Endodermal cell (in vitro differentiated cells): ENCODE results near the gene PTHLH. TPM values are rescaled to one million over a fixed set of nuclear protein-coding genes. Genes with fewer than 3 reads are reported as not detected.

Source experiments
- DNase-seq: peaks from one replicate; pipeline ENCODE4 v3.0.0-alpha.2; 2017
- H3K27ac ChIP-seq: 2 replicates; pipeline ENCODE4 v1.5.1; 2013; ENCODE audit warnings: mild to moderate bottlenecking, low read depth, low read length, moderate library complexity
- H3K27me3 ChIP-seq: 2 replicates; pipeline ENCODE4 v1.6.1; 2013; ENCODE audit warnings: mild to moderate bottlenecking, low read length, moderate library complexity; ENCODE audit not compliant: insufficient read depth, control insufficient read depth, poor library complexity, severe bottlenecking
- H3K36me3 ChIP-seq: 2 replicates; pipeline ENCODE4 v1.7.0; 2013; ENCODE audit warnings: mild to moderate bottlenecking, low read length, moderate library complexity; ENCODE audit not compliant: control insufficient read depth, insufficient read depth
- H3K4me1 ChIP-seq: one replicate; pipeline ENCODE4 v1.7.0; 2013; ENCODE audit warnings: low read length; ENCODE audit not compliant: control insufficient read depth, insufficient read depth
- H3K4me3 ChIP-seq: 2 replicates; pipeline ENCODE4 v1.5.1; 2013; ENCODE audit warnings: mild to moderate bottlenecking, low read length, moderate library complexity
- H3K9ac ChIP-seq: 2 replicates; pipeline ENCODE4 v1.6.1; 2013; ENCODE audit warnings: mild to moderate bottlenecking, low read length, moderate library complexity; ENCODE audit not compliant: poor library complexity, severe bottlenecking; ENCODE audit errors: extremely low read depth
- H3K9me3 ChIP-seq: 2 replicates; pipeline ENCODE4 v1.6.1; 2013; ENCODE audit warnings: mild to moderate bottlenecking, low read length, moderate library complexity; ENCODE audit not compliant: control insufficient read depth
- H3K27ac Mint-ChIP-seq: 2 replicates; pipeline ENCODE4 v1.8.0; 2020; ENCODE audit warnings: mixed read lengths
- H3K27me3 Mint-ChIP-seq: 2 replicates; pipeline ENCODE4 v1.8.0; 2021; ENCODE audit warnings: mild to moderate bottlenecking, mixed read lengths; ENCODE audit not compliant: insufficient read depth
- H3K36me3 Mint-ChIP-seq: 2 replicates; pipeline ENCODE4 v1.8.0; 2020; ENCODE audit warnings: low read depth, mixed read lengths
- H3K4me1 Mint-ChIP-seq: 2 replicates; pipeline ENCODE4 v1.8.0; 2020; ENCODE audit warnings: mixed read lengths
- H3K4me3 Mint-ChIP-seq: 2 replicates; pipeline ENCODE4 v1.8.0; 2020; ENCODE audit warnings: mild to moderate bottlenecking, moderate library complexity, mixed read lengths
- H3K9me3 Mint-ChIP-seq: 2 replicates; pipeline ENCODE4 v1.8.0; 2020; ENCODE audit warnings: mild to moderate bottlenecking, mixed read lengths
- WGBS, 2 experiments: methylation state at CpG; one replicate each; pipeline versions ENCODE4 v1.1.5 to v1.1.7; 2013; ENCODE audit warnings: missing lambda C conversion rate in 2 of 2, mixed read lengths in 1 of 2; ENCODE audit not compliant: insufficient coverage in 1 of 2, insufficient read length in 1 of 2; 5-methylcytosine and 5-hydroxymethylcytosine counted together
- total RNA-seq, 2 donors: library from RNA; stranded (reverse); fragmentation: NEBNext Ultra II Directional in 1 of 2; extraction: Animal tissue kit (Norgen Biotek cat#: 25700) in 1 of 2; gene quantifications; 2 replicates in 1 of 2; 3 replicates in 1 of 2; pipeline ENCODE4 v1.2.1, GENCODE V29; 2021
- TF ChIP-seq, protein P1 (sequence below): fragments of 200-600 bp; sonication (generic); conservative IDR thresholded peaks from 2 replicates; pipeline ENCODE4 v1.5.0; 2021; ENCODE audit warnings: antibody characterized with exemption, mild to moderate bottlenecking

The PTHLH gene
- total RNA-seq, 2 donors from 2014 or later, result not detected

GRCh38 chr12:27982385-27982784, 9.9 kb upstream of the PTHLH start:
- Mint-ChIP-seq H3K36me3 (no peaks in the 10 kb centered on the region), H3K4me1 (no peaks in the 10 kb centered on the region), H3K9me3 (no peaks in the 10 kb centered on the region), H3K27ac (no peak overlapping the region), H3K4me3 (no peak overlapping the region), H3K27me3 (peaks cover 46% of the 10 kb centered on the region)
- no peak overlapping the region for H3K4me3 ChIP-seq
- H3K4me1 ChIP-seq, result no peaks in the 10 kb centered on the region
- WGBS, 2 experiments, result 78 to 100% methylated on average over 2 of the region's 2 CpGs
- H3K27me3 ChIP-seq, result peaks cover 35% of the 10 kb centered on the region
- H3K36me3 ChIP-seq, result no peaks in the 10 kb centered on the region
- no peak overlapping the region for H3K9ac ChIP-seq
- TF ChIP-seq, protein P1, sequence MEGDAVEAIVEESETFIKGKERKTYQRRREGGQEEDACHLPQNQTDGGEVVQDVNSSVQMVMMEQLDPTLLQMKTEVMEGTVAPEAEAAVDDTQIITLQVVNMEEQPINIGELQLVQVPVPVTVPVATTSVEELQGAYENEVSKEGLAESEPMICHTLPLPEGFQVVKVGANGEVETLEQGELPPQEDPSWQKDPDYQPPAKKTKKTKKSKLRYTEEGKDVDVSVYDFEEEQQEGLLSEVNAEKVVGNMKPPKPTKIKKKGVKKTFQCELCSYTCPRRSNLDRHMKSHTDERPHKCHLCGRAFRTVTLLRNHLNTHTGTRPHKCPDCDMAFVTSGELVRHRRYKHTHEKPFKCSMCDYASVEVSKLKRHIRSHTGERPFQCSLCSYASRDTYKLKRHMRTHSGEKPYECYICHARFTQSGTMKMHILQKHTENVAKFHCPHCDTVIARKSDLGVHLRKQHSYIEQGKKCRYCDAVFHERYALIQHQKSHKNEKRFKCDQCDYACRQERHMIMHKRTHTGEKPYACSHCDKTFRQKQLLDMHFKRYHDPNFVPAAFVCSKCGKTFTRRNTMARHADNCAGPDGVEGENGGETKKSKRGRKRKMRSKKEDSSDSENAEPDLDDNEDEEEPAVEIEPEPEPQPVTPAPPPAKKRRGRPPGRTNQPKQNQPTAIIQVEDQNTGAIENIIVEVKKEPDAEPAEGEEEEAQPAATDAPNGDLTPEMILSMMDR, result no peak
- H3K27ac ChIP-seq, result no peak overlapping the region
- H3K9me3 ChIP-seq, result no peaks in the 10 kb centered on the region
- DNase-seq, result no peak

- Histone ChIP-seq H3K9ac (no peak overlapping the region), H3K27me3 (peaks cover 40% of the 10 kb centered on the region), H3K36me3 (no peaks in the 10 kb centered on the region), H3K4me1 (no peaks in the 10 kb centered on the region), H3K27ac (no peak overlapping the region), H3K9me3 (no peaks in the 10 kb centered on the region), H3K4me3 (no peak overlapping the region)
- DNase-seq, result no peak
- peaks cover 51% of the 10 kb centered on the region for H3K27me3 Mint-ChIP-seq
- H3K4me3 Mint-ChIP-seq, result no peak overlapping the region
- WGBS, 2 experiments, result 83% methylated on average over 1 of the region's 2 CpGs; no CpG with 5 or more reads in 1 of the 2 experiments
- H3K9me3 Mint-ChIP-seq, result no peaks in the 10 kb centered on the region
- no peak overlapping the region for H3K27ac Mint-ChIP-seq
- H3K4me1 Mint-ChIP-seq, result no peaks in the 10 kb centered on the region
- TF ChIP-seq, protein P1, result no peak
- no peaks in the 10 kb centered on the region for H3K36me3 Mint-ChIP-seq
Observed at GRCh38 chr12:27981874-27982273, 9.3 kb upstream of the PTHLH start.

DNA sequence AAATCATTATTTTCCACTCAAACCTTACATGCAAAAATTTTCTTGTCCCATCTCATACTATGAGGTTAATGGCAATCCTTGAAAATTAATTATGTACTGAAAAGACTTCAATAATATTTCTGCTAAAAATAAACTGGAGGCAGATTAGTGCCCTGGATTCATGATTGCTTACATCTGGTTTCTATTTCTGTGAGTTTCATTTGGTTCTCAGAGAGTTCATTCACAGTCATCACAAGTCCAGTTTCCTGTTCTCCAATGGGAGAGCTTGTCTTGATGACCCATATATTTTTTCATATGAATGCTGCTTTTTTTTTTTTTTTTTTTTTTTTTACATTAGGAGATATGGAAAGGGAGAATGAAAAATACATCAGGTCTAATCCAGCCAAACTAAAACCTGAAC, 6.6 kb upstream of the PTHLH start:
- no peaks in the 10 kb centered on the region for H3K4me1 ChIP-seq
- Mint-ChIP-seq H3K27ac (no peak overlapping the region), H3K36me3 (no peaks in the 10 kb centered on the region), H3K4me3 (no peak overlapping the region), H3K4me1 (peaks cover 11% of the 10 kb centered on the region), H3K9me3 (no peaks in the 10 kb centered on the region), H3K27me3 (peaks cover 78% of the 10 kb centered on the region)
- TF ChIP-seq, protein P1, result no peak
- no peak overlapping the region for H3K4me3 ChIP-seq
- H3K27me3 ChIP-seq, result peaks cover 67% of the 10 kb centered on the region
- no peak for DNase-seq
- H3K9me3 ChIP-seq, result no peaks in the 10 kb centered on the region
- no peak overlapping the region for H3K9ac ChIP-seq
- no peak overlapping the region for H3K27ac ChIP-seq
- no peaks in the 10 kb centered on the region for H3K36me3 ChIP-seq
